GM19239 (cell line): ENCODE data around the gene KCNAB1.

Experiments
- DNase-seq: peaks from one replicate; pipeline ENCODE4 v3.0.0; 2011; ENCODE audit warnings: low spot score; ENCODE audit not compliant: insufficient read length
- FAIRE-seq: peaks from 2 replicates; lab custom pipeline; 2011; peaks lifted over from hg19 to GRCh38; lab: Jason Lieb, UNC

The KCNAB1 gene

GRCh38 chr3:156424758-156425157 is 304.4 kb downstream of the KCNAB1 start:
- no peak for FAIRE-seq
- DNase-seq: no peak

GRCh38 chr3:156425651-156426050 is 305.3 kb downstream of the KCNAB1 start:
- no peak for DNase-seq
- no peak for FAIRE-seq

DNA sequence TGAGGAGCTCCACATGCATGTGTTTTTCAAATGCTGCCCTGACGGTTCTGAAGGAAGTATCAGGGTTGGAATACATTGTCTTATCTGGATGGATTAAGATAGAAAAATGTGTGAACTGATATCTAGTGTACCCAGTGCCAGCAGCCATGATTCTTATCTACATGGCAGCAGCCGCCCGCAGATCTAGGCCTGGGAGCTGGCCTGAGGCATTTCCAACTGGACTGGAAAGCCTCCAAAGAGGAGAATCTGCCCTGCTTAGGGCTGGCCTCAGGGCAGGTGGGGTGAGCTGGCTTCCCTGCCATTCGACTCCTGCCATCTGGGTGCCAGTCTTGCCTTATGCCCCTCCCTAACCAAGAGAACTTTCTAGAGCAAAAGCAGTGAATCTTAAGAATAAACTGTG is 308.7 kb downstream of the KCNAB1 start:
- no peak for DNase-seq

GRCh38 chr3:156431334-156432124 is 311.2 kb downstream of the KCNAB1 start:
- DNase-seq: no peak
- FAIRE-seq: no peak

More for the DNA sequence above, 308.7 kb downstream of the KCNAB1 start:
- no peak for FAIRE-seq

- no peak for FAIRE-seq
- no peak for DNase-seq
Measured at GRCh38 chr3:156432563-156432962, 312.2 kb downstream of the KCNAB1 start.

- FAIRE-seq: no peak
- no peak for DNase-seq
Measured at GRCh38 chr3:156433138-156433537, 312.8 kb downstream of the KCNAB1 start.

GRCh38 chr3:156433910-156434309 is 313.5 kb downstream of the KCNAB1 start:
- DNase-seq: no peak
- no peak for FAIRE-seq

DNA sequence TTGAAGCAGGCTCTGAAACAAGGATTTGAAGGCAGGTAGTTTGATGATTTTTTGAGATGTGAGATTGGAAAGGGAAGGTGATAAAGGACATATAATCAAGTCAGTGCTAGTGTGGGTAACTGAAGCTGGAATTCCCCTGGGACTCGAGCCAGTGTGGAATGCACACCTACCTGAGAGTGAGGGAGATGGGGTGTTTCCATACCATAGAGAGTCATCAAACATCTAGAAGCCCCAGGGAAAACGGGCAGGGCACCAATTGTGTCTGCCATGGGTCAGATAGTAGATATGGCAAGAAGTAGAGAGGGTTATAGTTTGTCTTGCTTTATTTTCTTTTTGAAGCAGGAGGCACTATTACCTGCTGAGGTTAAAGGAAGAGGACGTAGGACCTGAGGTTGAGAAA is 314.5 kb downstream of the KCNAB1 start:
- no peak for FAIRE-seq
- no peak for DNase-seq

DNA sequence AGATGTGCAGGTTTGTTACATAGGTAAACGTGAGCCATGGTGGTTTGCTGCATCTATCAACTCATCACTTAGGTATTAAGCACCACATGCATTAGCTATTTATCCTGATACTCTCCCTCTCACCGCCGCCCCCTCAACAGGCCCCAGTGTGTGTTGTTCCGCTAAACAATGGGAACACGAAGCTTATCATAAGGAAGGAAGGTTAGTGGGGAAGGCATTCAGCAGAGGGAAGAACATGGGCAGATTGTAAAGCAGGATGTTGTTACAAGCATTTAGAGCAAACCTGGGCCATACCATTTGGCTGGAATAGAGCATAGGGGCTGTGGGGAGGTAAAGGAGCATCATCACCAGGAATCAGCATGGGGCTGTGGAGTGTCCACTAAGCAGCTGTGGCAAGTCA is 322.7 kb downstream of the KCNAB1 start:
- DNase-seq (no peak), FAIRE-seq (no peak)

GRCh38 chr3:156445117-156446090 is 325.0 kb downstream of the KCNAB1 start:
- DNase-seq: no peak
- peak; percentile 68 for FAIRE-seq

GRCh38 chr3:156448300-156448699 is 327.9 kb downstream of the KCNAB1 start:
- peak; percentile 28 for DNase-seq
- FAIRE-seq: no peak

- DNase-seq (peak; percentile 9), FAIRE-seq (peak; percentile 58)
Measured at GRCh38 chr3:156449710-156450574, 329.6 kb downstream of the KCNAB1 start.

- no peak for FAIRE-seq
- no peak for DNase-seq
Measured at GRCh38 chr3:156455839-156456238, 335.5 kb downstream of the KCNAB1 start.

GRCh38 chr3:156456771-156457224 is 336.4 kb downstream of the KCNAB1 start:
- FAIRE-seq (no peak), DNase-seq (no peak)

GRCh38 chr3:156459434-156459833 is 339.1 kb downstream of the KCNAB1 start:
- no peak for DNase-seq
- FAIRE-seq: no peak

GRCh38 chr3:156460206-156460611 is 339.8 kb downstream of the KCNAB1 start:
- FAIRE-seq: no peak
- DNase-seq: no peak

GRCh38 chr3:156461889-156462288 is 341.5 kb downstream of the KCNAB1 start:
- no peak for DNase-seq
- no peak for FAIRE-seq

DNA sequence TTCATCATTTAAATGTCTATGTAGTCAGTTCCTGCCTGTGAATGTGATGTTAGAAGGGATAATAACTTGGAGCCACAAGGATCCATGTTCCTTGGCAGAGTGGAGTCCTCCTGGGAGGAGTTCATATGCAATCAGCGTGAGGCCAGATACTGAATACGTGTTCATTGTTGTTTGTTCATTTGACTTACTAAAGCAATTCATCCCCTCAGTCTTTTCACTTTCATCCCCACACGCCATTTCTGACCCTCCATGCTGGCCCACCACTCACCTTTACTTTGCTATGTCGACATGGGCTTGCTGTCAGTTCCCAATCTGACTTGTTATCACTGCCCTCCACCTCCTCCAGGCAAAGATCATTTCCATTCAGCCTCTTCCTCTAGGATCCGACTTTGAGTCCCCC is 342.7 kb downstream of the KCNAB1 start:
- DNase-seq (no peak), FAIRE-seq (no peak)

DNA sequence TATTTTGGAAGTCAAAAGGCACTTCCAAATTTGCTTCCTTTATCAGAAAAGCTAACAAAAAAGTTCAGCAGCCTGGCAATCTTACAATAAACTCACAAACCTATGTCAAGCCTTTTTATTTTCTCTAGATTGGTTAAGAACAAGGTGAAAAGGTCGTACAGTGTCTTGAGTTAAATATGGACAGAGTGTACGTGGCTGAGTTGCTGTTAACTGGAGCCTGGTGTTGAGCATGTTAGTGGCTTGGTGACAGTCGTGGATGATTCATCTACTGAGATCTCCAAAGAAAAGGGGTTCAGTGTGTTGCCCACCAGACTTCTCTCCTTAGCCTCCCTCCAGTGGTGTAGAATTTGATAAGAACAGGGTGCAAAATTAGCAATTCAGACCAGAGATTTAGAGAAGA is 344.8 kb downstream of the KCNAB1 start:
- no peak for DNase-seq
- no peak for FAIRE-seq

- FAIRE-seq (no peak), DNase-seq (no peak)
Measured at GRCh38 chr3:156469456-156469855, 349.1 kb downstream of the KCNAB1 start.
